ENCODE data around the gene AK6. TPM values are rescaled to one million over a fixed set of nuclear protein-coding genes. Genes with fewer than 3 reads are reported as not detected.

The AK6 gene
- total RNA-seq, 1 donor from 2014 or later = 36.1 TPM

DNA sequence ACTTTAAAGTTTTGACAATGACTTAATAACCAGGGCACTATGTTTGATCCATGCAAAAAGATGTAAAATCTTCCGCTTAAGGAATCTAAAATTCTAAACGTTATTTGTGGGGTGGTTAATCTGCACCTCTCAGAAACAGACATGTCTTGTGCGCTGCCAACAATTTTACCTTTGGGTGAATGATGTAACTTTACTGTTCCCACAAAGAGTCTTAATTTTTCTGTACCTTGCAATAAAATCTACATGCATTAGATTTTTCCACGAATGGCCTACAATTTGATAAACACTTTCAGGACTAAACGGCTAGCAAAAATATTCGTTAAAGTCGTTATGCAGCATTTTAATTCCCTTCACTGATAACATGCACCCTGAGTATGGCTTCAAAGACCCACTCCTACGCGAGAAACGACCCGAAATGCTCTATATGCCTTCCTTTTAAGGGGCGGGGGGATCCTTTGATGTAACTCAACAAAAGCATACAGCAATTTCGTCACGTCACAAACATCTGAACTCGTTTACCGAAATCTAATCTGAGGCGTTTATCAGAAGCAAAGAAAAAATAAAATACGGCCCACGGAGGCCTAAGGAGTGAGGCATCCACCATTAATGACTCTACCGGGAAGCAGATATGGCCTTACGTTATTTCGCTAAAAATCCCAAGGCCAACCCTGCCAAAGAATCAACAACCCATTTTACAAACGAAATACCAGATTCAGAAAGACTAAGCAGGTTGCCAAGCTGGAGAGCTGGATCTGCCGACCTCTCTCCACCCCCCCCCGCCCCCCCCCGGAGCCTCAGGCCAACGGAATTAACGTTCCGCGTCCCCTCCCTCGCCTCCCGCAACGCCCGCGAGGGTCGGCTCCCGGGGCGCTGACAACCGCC is 621 bp downstream of the AK6 start:
- no peak for DNase-seq (ENCODE audit: low spot score, unreplicated experiment)
- H3K4me3 Mint-ChIP-seq (ENCODE audit: low read depth) = peak overlapping the region; percentile 90
- TF ChIP-seq, protein P1, sequence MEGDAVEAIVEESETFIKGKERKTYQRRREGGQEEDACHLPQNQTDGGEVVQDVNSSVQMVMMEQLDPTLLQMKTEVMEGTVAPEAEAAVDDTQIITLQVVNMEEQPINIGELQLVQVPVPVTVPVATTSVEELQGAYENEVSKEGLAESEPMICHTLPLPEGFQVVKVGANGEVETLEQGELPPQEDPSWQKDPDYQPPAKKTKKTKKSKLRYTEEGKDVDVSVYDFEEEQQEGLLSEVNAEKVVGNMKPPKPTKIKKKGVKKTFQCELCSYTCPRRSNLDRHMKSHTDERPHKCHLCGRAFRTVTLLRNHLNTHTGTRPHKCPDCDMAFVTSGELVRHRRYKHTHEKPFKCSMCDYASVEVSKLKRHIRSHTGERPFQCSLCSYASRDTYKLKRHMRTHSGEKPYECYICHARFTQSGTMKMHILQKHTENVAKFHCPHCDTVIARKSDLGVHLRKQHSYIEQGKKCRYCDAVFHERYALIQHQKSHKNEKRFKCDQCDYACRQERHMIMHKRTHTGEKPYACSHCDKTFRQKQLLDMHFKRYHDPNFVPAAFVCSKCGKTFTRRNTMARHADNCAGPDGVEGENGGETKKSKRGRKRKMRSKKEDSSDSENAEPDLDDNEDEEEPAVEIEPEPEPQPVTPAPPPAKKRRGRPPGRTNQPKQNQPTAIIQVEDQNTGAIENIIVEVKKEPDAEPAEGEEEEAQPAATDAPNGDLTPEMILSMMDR (IDR thresholded peaks at IDR 0.05; ENCODE audit: unreplicated experiment) = no peak
- peaks cover 18% of the 10 kb centered on the region for H3K4me1 Mint-ChIP-seq (ENCODE audit: low read depth)
- H3K36me3 Mint-ChIP-seq (ENCODE audit: insufficient read depth) = peaks cover 11% of the 10 kb centered on the region
- H3K27me3 Mint-ChIP-seq = no peaks in the 10 kb centered on the region
- no peaks in the 10 kb centered on the region for H3K9me3 Mint-ChIP-seq (ENCODE audit: low read depth)
- peak overlapping the region; percentile 99 for H3K27ac Mint-ChIP-seq

DNA sequence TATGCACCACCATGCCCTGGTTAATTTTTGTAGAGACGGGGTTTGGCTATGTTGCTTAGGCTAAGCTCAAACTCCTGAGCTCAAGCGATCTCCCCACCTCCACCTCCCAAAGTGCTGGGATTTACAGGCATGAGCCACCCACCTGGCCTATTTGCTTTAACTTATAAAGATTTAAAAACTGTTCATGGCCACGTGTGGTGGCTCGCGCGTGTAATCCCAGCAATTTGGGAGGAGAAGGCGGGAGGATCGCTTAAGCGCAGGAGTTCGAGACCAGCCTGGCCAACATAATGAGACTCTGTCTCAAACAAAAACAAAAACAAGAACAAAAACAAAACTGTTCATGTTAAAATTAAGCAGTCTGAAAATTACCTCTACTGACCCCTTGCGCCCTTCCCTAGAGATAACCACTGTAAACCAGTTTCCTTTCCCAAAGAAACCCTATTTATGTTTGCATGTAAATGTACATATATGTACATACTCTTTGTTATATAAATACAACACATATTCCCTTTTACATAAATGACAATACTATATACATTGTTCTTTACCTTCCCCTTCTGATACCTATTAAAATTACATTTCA is 1.5 kb downstream of the AK6 start:
- TF ChIP-seq, protein P1 (IDR thresholded peaks at IDR 0.05; ENCODE audit: unreplicated experiment) = no peak
- DNase-seq (ENCODE audit: low spot score, unreplicated experiment) = no peak
- peak overlapping the region; percentile 90 for H3K4me3 Mint-ChIP-seq (ENCODE audit: low read depth)
- peaks cover 18% of the 10 kb centered on the region for H3K4me1 Mint-ChIP-seq (ENCODE audit: low read depth)
- peaks cover 10% of the 10 kb centered on the region for H3K36me3 Mint-ChIP-seq (ENCODE audit: insufficient read depth)
- H3K27ac Mint-ChIP-seq = peak overlapping the region; percentile 99
- H3K9me3 Mint-ChIP-seq (ENCODE audit: low read depth) = no peaks in the 10 kb centered on the region
- H3K27me3 Mint-ChIP-seq = no peaks in the 10 kb centered on the region

DNA sequence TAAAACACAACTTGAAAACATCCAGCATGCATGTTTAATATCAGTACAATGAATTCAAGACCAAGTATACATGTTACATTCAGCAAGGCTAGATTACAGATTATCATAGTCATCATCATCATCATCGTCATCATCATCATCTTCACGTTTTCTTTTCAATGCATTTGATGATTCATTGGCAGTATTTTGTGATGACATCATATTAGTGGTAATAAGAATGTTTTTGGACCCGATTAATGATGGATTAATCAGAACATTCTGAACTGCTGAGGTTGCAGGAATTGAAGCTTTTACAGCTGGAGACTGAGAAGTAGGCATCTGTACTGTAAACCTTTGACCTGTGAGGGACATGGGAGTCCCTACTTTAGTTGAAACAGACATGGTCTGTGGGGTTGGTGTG is 4.5 kb downstream of the AK6 start:
- H3K27me3 Mint-ChIP-seq = no peaks in the 10 kb centered on the region
- H3K36me3 Mint-ChIP-seq (ENCODE audit: insufficient read depth) = peaks cover 10% of the 10 kb centered on the region
- H3K27ac Mint-ChIP-seq = no peak overlapping the region
- no peaks in the 10 kb centered on the region for H3K9me3 Mint-ChIP-seq (ENCODE audit: low read depth)
- TF ChIP-seq, protein P1 (IDR thresholded peaks at IDR 0.05; ENCODE audit: unreplicated experiment) = no peak
- DNase-seq (ENCODE audit: low spot score, unreplicated experiment) = no peak
- H3K4me3 Mint-ChIP-seq (ENCODE audit: low read depth) = no peak overlapping the region
- H3K4me1 Mint-ChIP-seq (ENCODE audit: low read depth) = peaks cover 11% of the 10 kb centered on the region

DNA sequence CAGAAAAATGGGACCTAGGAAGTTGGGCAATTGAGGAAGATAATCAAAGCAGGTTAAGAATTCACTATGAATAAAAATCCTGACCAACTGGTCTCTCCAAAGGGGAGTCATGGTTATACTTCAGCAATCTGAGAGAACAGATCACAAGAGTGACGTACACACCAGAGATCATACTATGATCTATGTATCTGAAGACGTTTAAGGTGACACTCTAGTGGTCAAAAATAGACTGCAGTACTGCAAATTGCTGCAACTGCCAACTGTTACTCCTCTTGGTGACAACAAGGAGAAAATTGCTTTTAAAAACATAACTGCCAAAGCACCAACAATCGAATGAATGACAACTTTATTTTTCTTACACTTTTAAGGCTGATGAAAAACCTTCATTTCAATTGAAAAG is 4.9 kb downstream of the AK6 start:
- no peak for DNase-seq (ENCODE audit: low spot score, unreplicated experiment)
- no peak overlapping the region for H3K27ac Mint-ChIP-seq
- peaks cover 11% of the 10 kb centered on the region for H3K4me1 Mint-ChIP-seq (ENCODE audit: low read depth)
- TF ChIP-seq, protein P1 (IDR thresholded peaks at IDR 0.05; ENCODE audit: unreplicated experiment) = peak; percentile 48
- no peak overlapping the region for H3K4me3 Mint-ChIP-seq (ENCODE audit: low read depth)
- no peaks in the 10 kb centered on the region for H3K9me3 Mint-ChIP-seq (ENCODE audit: low read depth)
- peaks cover 10% of the 10 kb centered on the region for H3K36me3 Mint-ChIP-seq (ENCODE audit: insufficient read depth)
- H3K27me3 Mint-ChIP-seq = no peaks in the 10 kb centered on the region

DNA sequence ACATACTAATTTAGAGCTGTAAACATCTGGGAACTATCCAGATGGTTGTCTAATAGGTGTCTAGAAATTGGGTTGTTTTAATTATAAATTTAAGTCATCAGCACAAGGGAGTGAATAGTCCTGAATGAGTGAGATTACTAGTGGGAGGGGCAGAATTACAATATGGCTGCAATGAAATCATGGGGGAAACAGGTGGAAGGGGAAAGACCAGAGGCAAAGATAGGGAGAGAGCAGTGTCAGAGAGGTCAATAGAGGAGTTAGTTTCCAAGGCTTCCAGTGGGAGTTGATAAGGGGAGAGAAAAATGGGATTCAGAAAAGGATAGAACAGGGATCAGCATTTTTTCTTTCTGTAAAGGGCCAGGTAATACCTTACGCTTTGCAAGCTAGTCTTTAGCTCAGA is 8.9 kb downstream of the AK6 start:
- Mint-ChIP-seq H3K27me3 (no peaks in the 10 kb centered on the region), H3K4me3 (ENCODE audit: low read depth) (no peak overlapping the region), H3K27ac (peak overlapping the region; percentile 17), H3K4me1 (ENCODE audit: low read depth) (no peaks in the 10 kb centered on the region), H3K9me3 (ENCODE audit: low read depth) (no peaks in the 10 kb centered on the region), H3K36me3 (ENCODE audit: insufficient read depth) (peaks cover 10% of the 10 kb centered on the region)
- TF ChIP-seq, protein P1 (IDR thresholded peaks at IDR 0.05; ENCODE audit: unreplicated experiment) = no peak
- DNase-seq (ENCODE audit: low spot score, unreplicated experiment) = no peak
